Endothelial cell of umbilical vein (primary cell): ENCODE measurements around the gene FAM43A. TPM values are rescaled to one million over a fixed set of nuclear protein-coding genes. Genes with fewer than 3 reads are reported as not detected.

Experiments
- BruUV-seq: library from RNA; stranded (reverse); fragments of 400-500 nt; replicated peaks from 2 replicates; lab custom pipeline; 2021; lab: Mats Ljungman, UMichigan
- CTCF ChIA-PET: fragments of 300-600, 350-600 bp; sonication (Branson Sonifier 250); formaldehyde crosslinking; loops from one replicate; lab custom pipeline; 2021; ENCODE audit warnings: antibody characterized with exemption, inconsistent platforms; lab: Charles Lee
- POLR2A ChIA-PET: fragments of 300-600, 350-600 bp; sonication (Branson Sonifier 250); formaldehyde crosslinking; loops from one replicate; lab custom pipeline; 2021; ENCODE audit warnings: antibody characterized with exemption, inconsistent platforms; lab: Charles Lee
- DNase-seq: peaks from one replicate; pipeline ENCODE4 v3.0.0-alpha.2; 2011; ENCODE audit warnings: low read depth, low spot score
- FAIRE-seq: peaks from 2 replicates; lab custom pipeline; 2011; peaks lifted over from hg19 to GRCh38; lab: Jason Lieb, UNC
- H2AFZ ChIP-seq: 2 replicates; pipeline ENCODE4 v1.6.0; 2012; ENCODE audit warnings: low read depth, low read length, control low read depth, inconsistent platforms
- H3K27ac ChIP-seq: 2 replicates; pipeline ENCODE4 v1.5.1; 2011; ENCODE audit warnings: low read depth, mild to moderate bottlenecking, control low read depth, low read length, moderate library complexity; ENCODE audit not compliant: insufficient read depth
- H3K27me3 ChIP-seq, 2 experiments: 2 replicates each; pipeline versions ENCODE4 v1.6.0 to v1.6.1; 2011; ENCODE audit warnings: low read length in 2 of 2, mixed read lengths in 1 of 2; ENCODE audit not compliant: control insufficient read depth in 2 of 2, insufficient read depth in 2 of 2
- H3K36me3 ChIP-seq, 2 experiments: 2 replicates in 1 of 2; 3 replicates in 1 of 2; pipeline ENCODE4 v1.5.1; 2011; ENCODE audit warnings: low read length in 2 of 2, mild to moderate bottlenecking in 1 of 2, moderate library complexity in 1 of 2; ENCODE audit not compliant: control insufficient read depth in 2 of 2, insufficient read depth in 2 of 2; ENCODE audit errors: extremely low read depth in 1 of 2
- H3K4me1 ChIP-seq: 3 replicates; pipeline ENCODE4 v1.5.1; 2011; ENCODE audit warnings: mild to moderate bottlenecking, low read length; ENCODE audit not compliant: control insufficient read depth, insufficient read depth; ENCODE audit errors: extremely low read depth
- H3K4me2 ChIP-seq: 2 replicates; pipeline ENCODE4 v1.6.1; 2011; ENCODE audit warnings: low read length, control low read depth, mixed read lengths; ENCODE audit not compliant: insufficient read depth
- H3K4me3 ChIP-seq, 3 experiments: fragments of 200-600 bp in 1 of 3; sonication (generic), shearing (Covaris generic) in 1 of 3; replicated peaks in 1 of 3; 2 replicates each; pipeline ENCODE4 v1.5.1; 2011 to 2016; ENCODE audit warnings: control low read depth in 3 of 3, low read length in 3 of 3, mild to moderate bottlenecking in 2 of 3, inconsistent platforms in 1 of 3, low read depth in 1 of 3, moderate library complexity in 1 of 3; ENCODE audit not compliant: insufficient read depth in 1 of 3
- H3K79me2 ChIP-seq: 2 replicates; pipeline ENCODE4 v1.6.0; 2012; ENCODE audit warnings: low read length, inconsistent platforms; ENCODE audit not compliant: control insufficient read depth, insufficient read depth
- H3K9ac ChIP-seq: replicated peaks from 2 replicates; pipeline ENCODE3; 2011; ENCODE audit warnings: low read length, control low read depth; ENCODE audit not compliant: insufficient read depth; ENCODE audit errors: extremely low read depth
- H3K9me1 ChIP-seq: replicated peaks from 3 replicates; pipeline ENCODE4 v1.6.0; 2011; ENCODE audit warnings: mild to moderate bottlenecking, low read length; ENCODE audit not compliant: control insufficient read depth, insufficient read depth; ENCODE audit errors: extremely low read depth
- H3K9me3 ChIP-seq: replicated peaks from 2 replicates; pipeline ENCODE4 v1.5.1; 2012; ENCODE audit warnings: low read length, inconsistent platforms; ENCODE audit not compliant: control insufficient read depth, insufficient read depth
- H4K20me1 ChIP-seq: replicated peaks from 2 replicates; pipeline ENCODE3; 2011; ENCODE audit warnings: mild to moderate bottlenecking, low read length; ENCODE audit not compliant: control insufficient read depth, insufficient read depth; ENCODE audit errors: extremely low read depth
- EZH2 ChIP-seq: IDR thresholded peaks from 2 replicates; pipeline ENCODE4 v1.6.1; 2012; ENCODE audit warnings: borderline replicate concordance, low read depth, mild to moderate bottlenecking, moderate library complexity, low read length, inconsistent platforms; ENCODE audit not compliant: severe bottlenecking
- FOS ChIP-seq: IDR thresholded peaks from 2 replicates; pipeline ENCODE4 v1.6.1; 2011; ENCODE audit warnings: mild to moderate bottlenecking, low read length, moderate library complexity, borderline replicate concordance; ENCODE audit not compliant: insufficient read depth
- GATA2 ChIP-seq: IDR thresholded peaks from 2 replicates; pipeline ENCODE4 v1.7.0; 2011; ENCODE audit warnings: low read depth, mild to moderate bottlenecking, moderate library complexity, mixed read lengths, low read length; ENCODE audit not compliant: insufficient read length, insufficient read depth
- JUN ChIP-seq: IDR thresholded peaks from 2 replicates; pipeline ENCODE4 v1.6.1; 2011; ENCODE audit warnings: borderline replicate concordance, low read depth; ENCODE audit not compliant: insufficient read length, insufficient read depth
- MYC ChIP-seq: IDR thresholded peaks from one replicate; pipeline ENCODE4 v1.6.1; 2011; ENCODE audit warnings: mild to moderate bottlenecking, low read depth, low read length
- POLR2A ChIP-seq: IDR thresholded peaks from 2 replicates; pipeline ENCODE4 v1.6.1; 2012; ENCODE audit warnings: low read depth, mild to moderate bottlenecking, control low read depth, low read length
- POLR2AphosphoS5 ChIP-seq: IDR thresholded peaks from 2 replicates; pipeline ENCODE4 v1.6.1; 2012; ENCODE audit warnings: low read depth, mild to moderate bottlenecking, control low read depth, low read length, moderate library complexity; ENCODE audit not compliant: insufficient read depth
- dilution Hi-C: fragments of 300-500 bp; cut with MboI; formaldehyde crosslinking; loops from one replicate; pipeline ENCODE4 v1.15.0; 2019; ENCODE audit warnings: low sequenced_read_pairs; ENCODE audit not compliant: extremely low pct_ligation_motif_present
- intact Hi-C: fragments of 100-400 bp; cut with micrococcal nuclease; formaldehyde crosslinking; loops from one replicate; pipeline ENCODE4 v1.10.0; 2022
- polyA plus RNA-seq, 4 experiments: library from polyadenylated mRNA; depleted of rRNA in 3 of 4; stranded (reverse) in 3 of 4; unstranded in 1 of 4; fragments of >200 nt; gene quantifications; 2 replicates each; pipeline versions ENCODE4 v1.2.1 to v1.2.3, GENCODE V29; 2011 to 2012; ENCODE audit warnings: missing spikeins in 1 of 4
- small RNA-seq: library from RNA; depleted of rRNA; stranded (forward); fragments of <200 nt; gene quantifications from one replicate; pipeline ENCODE3, GENCODE V24; 2012; ENCODE audit warnings: low replicate concordance, low read depth; ENCODE audit not compliant: insufficient read depth, insufficient read length
- total RNA-seq: library from RNA; stranded (reverse); gene quantifications from 2 replicates; pipeline ENCODE4 v1.2.3, GENCODE V29; 2021
- TF ChIP-seq, protein P1 (sequence below): IDR thresholded peaks from 2 replicates; pipeline ENCODE4 v1.6.1; 2011; ENCODE audit not compliant: insufficient read depth, insufficient read length
- TF ChIP-seq, protein P2 (sequence below), 2 donors: IDR thresholded peaks; 1 replicate in 1 of 2; 2 replicates in 1 of 2; pipeline ENCODE4 v1.5.1; 2011; ENCODE audit warnings: low read length in 2 of 2, mild to moderate bottlenecking in 2 of 2, moderate library complexity in 2 of 2, control low read depth in 1 of 2, inconsistent platforms in 1 of 2, low read depth in 1 of 2; ENCODE audit not compliant: insufficient read depth in 1 of 2; ENCODE audit errors: extremely low read depth in 1 of 2

FAM43A gene
- total and polyA plus RNA-seq, 2 donors (not counting 3 experiments of a cell fraction or from before 2014, with no cell fraction given) = 244 to 307 TPM

DNA sequence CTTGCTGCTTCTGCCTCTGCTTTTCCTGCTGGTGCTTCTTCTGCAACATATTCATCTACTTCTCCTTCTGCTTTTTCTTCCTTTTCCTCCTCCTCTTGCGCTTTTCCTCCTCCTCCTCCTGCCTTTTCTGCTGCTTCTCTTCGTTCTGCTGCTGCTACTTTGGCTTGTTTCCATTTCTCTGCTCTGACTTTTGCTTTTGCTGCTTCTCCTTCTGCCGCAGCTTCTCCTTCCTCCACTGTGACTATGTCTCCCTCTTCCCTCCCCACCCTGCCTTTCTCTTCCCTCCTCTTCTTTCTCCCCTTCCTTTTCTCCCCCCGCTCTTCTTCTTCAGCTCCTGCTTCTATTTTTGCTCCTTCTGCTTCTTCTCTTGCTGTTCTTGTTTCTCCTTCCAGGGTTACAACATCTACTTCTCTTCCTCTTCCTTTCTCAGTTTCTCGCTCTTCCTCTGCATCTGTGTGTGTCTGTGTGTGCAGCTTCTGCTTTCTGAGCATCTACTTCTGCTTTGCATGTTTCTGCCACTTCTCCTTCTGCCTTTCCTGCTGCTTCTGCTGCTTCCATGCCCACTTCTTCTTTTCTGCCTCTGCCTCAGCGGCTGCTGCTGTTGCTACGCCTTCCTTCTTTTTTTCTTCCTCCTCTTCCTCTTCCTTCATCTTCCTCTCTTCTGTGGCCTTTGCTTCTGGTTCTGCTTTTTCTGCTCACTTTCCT lies 51.4 kb downstream of the FAM43A start:
- POLR2A ChIA-PET = no interaction called here
- Histone ChIP-seq H3K36me3 (no peaks in the 10 kb centered on the region), H3K4me1 (peaks cover 40% of the 10 kb centered on the region), H3K27me3 (no peaks in the 10 kb centered on the region), H3K4me2 (no peak overlapping the region), H3K9me1 (no peaks in the 10 kb centered on the region), H2AFZ (no peak overlapping the region), H3K27ac (no peak overlapping the region), H4K20me1 (no peaks in the 10 kb centered on the region), H3K79me2 (no peaks in the 10 kb centered on the region), H3K9ac (no peak overlapping the region), H3K4me3 (no peak overlapping the region), H3K9me3 (no peaks in the 10 kb centered on the region)
- intact Hi-C loops (no loop called here), dilution Hi-C loops (no loop called here)
- FAIRE-seq (no peak), DNase-seq (no peak)
- CTCF ChIA-PET = interaction anchor here (1.2 to 1.6 kb wide), 2 partner anchors 370 to 533 kb away, joined by 4 to 5 read pairs; no protein-coding TSS in a partner anchor
- no TSS peak for BruUV-seq
- TF ChIP-seq FOS (no peak), POLR2A (no peak), POLR2AphosphoS5 (no peak), JUN (no peak), EZH2 (no peak), MYC (no peak), GATA2 (no peak)
- TF ChIP-seq, protein P1, sequence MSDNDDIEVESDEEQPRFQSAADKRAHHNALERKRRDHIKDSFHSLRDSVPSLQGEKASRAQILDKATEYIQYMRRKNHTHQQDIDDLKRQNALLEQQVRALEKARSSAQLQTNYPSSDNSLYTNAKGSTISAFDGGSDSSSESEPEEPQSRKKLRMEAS = no peak
- TF ChIP-seq, protein P2, sequence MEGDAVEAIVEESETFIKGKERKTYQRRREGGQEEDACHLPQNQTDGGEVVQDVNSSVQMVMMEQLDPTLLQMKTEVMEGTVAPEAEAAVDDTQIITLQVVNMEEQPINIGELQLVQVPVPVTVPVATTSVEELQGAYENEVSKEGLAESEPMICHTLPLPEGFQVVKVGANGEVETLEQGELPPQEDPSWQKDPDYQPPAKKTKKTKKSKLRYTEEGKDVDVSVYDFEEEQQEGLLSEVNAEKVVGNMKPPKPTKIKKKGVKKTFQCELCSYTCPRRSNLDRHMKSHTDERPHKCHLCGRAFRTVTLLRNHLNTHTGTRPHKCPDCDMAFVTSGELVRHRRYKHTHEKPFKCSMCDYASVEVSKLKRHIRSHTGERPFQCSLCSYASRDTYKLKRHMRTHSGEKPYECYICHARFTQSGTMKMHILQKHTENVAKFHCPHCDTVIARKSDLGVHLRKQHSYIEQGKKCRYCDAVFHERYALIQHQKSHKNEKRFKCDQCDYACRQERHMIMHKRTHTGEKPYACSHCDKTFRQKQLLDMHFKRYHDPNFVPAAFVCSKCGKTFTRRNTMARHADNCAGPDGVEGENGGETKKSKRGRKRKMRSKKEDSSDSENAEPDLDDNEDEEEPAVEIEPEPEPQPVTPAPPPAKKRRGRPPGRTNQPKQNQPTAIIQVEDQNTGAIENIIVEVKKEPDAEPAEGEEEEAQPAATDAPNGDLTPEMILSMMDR (IDR thresholded peaks at IDR 0.05; ENCODE audit: extremely low read depth in 1 of 2, insufficient read depth in 1 of 2, low read depth in 1 of 2, low read length in 2 of 2) = no peak

Small RNAs within 50 kb of the gene (small RNA-seq; reads per million reads assigned to genes)
- gene AC046143.2 = not detected

Other genes with a start within 250 kb of the FAM43A start
- gene ATP13A3, start 198.9 kb upstream of the FAM43A start, total RNA-seq = 56.8 and 59.0 TPM in 2 replicates
- 10.4 and 12.0 TPM in 2 replicates for gene ATP13A3, start 198.9 kb upstream of the FAM43A start, polyA plus RNA-seq
- 115 and 125 TPM in 2 replicates for gene TMEM44, start 52.5 kb upstream of the FAM43A start, total RNA-seq
- 88.8 and 93.8 TPM in 2 replicates for gene TMEM44, start 52.5 kb upstream of the FAM43A start, polyA plus RNA-seq
- 48.3 and 52.7 TPM in 2 replicates for gene LSG1, start 13.7 kb upstream of the FAM43A start, total RNA-seq
- gene LSG1, start 13.7 kb upstream of the FAM43A start, polyA plus RNA-seq = 47.1 and 50.0 TPM in 2 replicates